HepG2 (cell line): ENCODE data around the gene ARFGEF3. TPM values are rescaled to one million over a fixed set of nuclear protein-coding genes. Genes with fewer than 3 reads are reported as not detected.

Experiments used
- AGO1 ChIP-seq: fragments of 200-400 bp; formaldehyde crosslinking; IDR thresholded peaks from 2 replicates; pipeline ENCODE4 v1.6.1; 2017; ENCODE audit warnings: mild to moderate bottlenecking, low read depth, low read length, moderate library complexity; ENCODE audit not compliant: poor library complexity, severe bottlenecking
- KDM2A ChIP-seq: sonication (generic); formaldehyde crosslinking; IDR thresholded peaks from 2 replicates; pipeline ENCODE4 v1.4.0; 2020; ENCODE audit warnings: low read depth, missing genetic modification reagents, borderline replicate concordance
- KIAA2018 ChIP-seq: sonication (generic); formaldehyde crosslinking; IDR thresholded peaks from 2 replicates; pipeline ENCODE4 v1.5.0; 2020; ENCODE audit warnings: mild to moderate bottlenecking, missing genetic modification reagents, borderline replicate concordance
- NCOR1 ChIP-seq: fragments of 200-600 bp; sonication (generic); IDR thresholded peaks from 2 replicates; pipeline ENCODE4 v1.7.0; 2017; ENCODE audit warnings: antibody characterized with exemption, low read length, borderline replicate concordance
- NR2F2 ChIP-seq: IDR thresholded peaks from 2 replicates; pipeline ENCODE4 v1.6.1; 2012; ENCODE audit warnings: low read depth, inconsistent platforms, borderline replicate concordance
- NR2F6 ChIP-seq, 2 experiments: IDR thresholded peaks; 2 replicates each; pipeline ENCODE4 v1.6.1; 2016; ENCODE audit warnings: antibody characterized with exemption in 1 of 2, mild to moderate bottlenecking in 1 of 2
- PHF21A ChIP-seq: sonication (generic); formaldehyde crosslinking; IDR thresholded peaks from 2 replicates; pipeline ENCODE4 v1.5.0; 2020; ENCODE audit warnings: mild to moderate bottlenecking, missing genetic modification reagents
- REL ChIP-seq: sonication (generic); formaldehyde crosslinking; conservative IDR thresholded peaks from 2 replicates; pipeline ENCODE4 v1.8.0; 2022; ENCODE audit warnings: mild to moderate bottlenecking, missing genetic modification reagents, moderate library complexity
- SRSF4 ChIP-seq: fragments of 200-400 bp; formaldehyde crosslinking; IDR thresholded peaks from one replicate; pipeline ENCODE4 v1.6.1; 2018; ENCODE audit warnings: mild to moderate bottlenecking, low read depth, low read length, moderate library complexity; ENCODE audit not compliant: poor library complexity, severe bottlenecking
- ZBTB2 ChIP-seq: sonication (generic); formaldehyde crosslinking; IDR thresholded peaks from 2 replicates; pipeline ENCODE4 v1.8.0; 2022; ENCODE audit warnings: low read depth, missing genetic modification reagents
- ZNF317 ChIP-seq: sonication (generic); formaldehyde crosslinking; IDR thresholded peaks from 2 replicates; pipeline ENCODE4 v1.5.0; 2020; ENCODE audit warnings: mild to moderate bottlenecking, missing genetic modification reagents
- polyA plus RNA-seq, 8 experiments: library from polyadenylated mRNA; depleted of rRNA in 3 of 8; stranded (reverse) in 7 of 8; unstranded in 1 of 8; fragments of >200 nt; fragmentation: Illumina TruSeq in 4 of 8; extraction: Trizol in 4 of 8; gene quantifications; 2 replicates each; pipeline versions ENCODE4 v1.2.1 to v1.2.3, GENCODE V29; 2011 to 2016; ENCODE audit warnings: low read depth in 4 of 8, missing spikeins in 1 of 8, mixed read lengths in 1 of 8; ENCODE audit not compliant: insufficient read depth in 1 of 8
- total RNA-seq, 5 experiments: library from RNA; depleted of rRNA; stranded (reverse); fragments of >200 nt; fragmentation: Illumina TruSeq; extraction: Trizol; gene quantifications; 2 replicates each; pipeline ENCODE4 v1.2.3, GENCODE V29; 2016; ENCODE audit warnings: low read depth in 1 of 5
- TF ChIP-seq, protein P1 (sequence below): sonication (generic); formaldehyde crosslinking; IDR thresholded peaks from 2 replicates; pipeline ENCODE4 v1.4.0; 2020; ENCODE audit warnings: missing genetic modification reagents
- TF ChIP-seq, protein P2 (sequence below), 2 experiments: sonication (generic) in 1 of 2; formaldehyde crosslinking in 1 of 2; IDR thresholded peaks; 2 replicates each; pipeline versions ENCODE4 v1.5.1 to v1.6.1; 2011 to 2020; ENCODE audit warnings: borderline replicate concordance in 1 of 2, low read depth in 1 of 2, low read length in 1 of 2, mild to moderate bottlenecking in 1 of 2, missing genetic modification reagents in 1 of 2, moderate library complexity in 1 of 2

ARFGEF3 gene
- total and polyA plus RNA-seq, 2 of the 13 experiments (the other 11 are each of a cell fraction or from before 2014, with no cell fraction given) = 0.60 to 2.6 TPM

DNA sequence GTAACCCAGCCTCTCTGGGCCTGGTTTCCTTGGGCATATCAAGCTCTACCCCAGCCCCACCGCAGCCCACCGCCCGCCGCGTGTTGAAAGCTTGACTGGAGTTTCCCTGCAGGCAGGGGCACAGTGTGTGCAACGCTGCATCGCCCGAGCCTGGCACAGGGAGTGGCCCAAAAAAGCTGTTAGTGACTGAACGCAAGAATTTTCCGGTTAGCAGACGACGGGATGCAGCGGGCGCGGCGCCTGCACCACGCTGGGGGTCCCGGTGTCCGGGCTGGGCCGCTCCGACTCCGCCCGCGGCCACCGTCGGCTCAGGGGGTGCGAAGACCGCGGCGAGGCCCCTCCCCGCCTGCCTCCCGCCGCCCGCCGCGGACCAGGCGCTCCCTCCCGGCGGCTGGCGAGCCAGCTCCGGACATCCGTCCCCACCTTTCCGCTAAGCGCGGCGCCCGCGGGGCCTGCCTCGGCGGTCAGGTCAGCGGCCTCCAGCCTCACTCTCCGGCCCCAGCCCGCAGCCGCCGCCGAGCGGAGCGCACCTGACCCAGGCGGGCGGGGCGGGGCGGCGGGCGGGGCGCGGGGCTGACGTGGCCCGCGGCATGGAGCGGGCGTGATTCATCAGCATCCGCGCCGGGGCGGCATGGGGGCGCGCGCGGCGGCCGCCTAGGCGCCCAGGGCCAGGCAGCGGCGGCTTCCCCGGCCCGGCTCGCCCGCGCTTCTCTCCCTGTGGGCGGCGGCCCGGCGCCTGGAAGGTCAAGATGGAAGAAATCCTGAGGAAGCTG is at the start of gene ARFGEF3 (continued):
- TF ChIP-seq KIAA2018 (CRISPR knock-in tag) (no peak), REL (CRISPR knock-in tag) (no peak), PHF21A (CRISPR knock-in tag) (no peak; the same call in 1 of the 2 replicates), NR2F6 (IDR thresholded peaks at IDR 0.05) (no peak), NR2F6 (CRISPR knock-in tag; IDR thresholded peaks at IDR 0.05) (no peak), KDM2A (CRISPR knock-in tag) (0 out of 2 replicates have a peak, but pooled peaks have one; percentile 26), NR2F2 (no peak), ZBTB2 (peak; percentile 74), AGO1 (no peak), ZNF317 (CRISPR knock-in tag) (no peak), NCOR1 (no peak), SRSF4 (no peak)
- TF ChIP-seq, protein P1, sequence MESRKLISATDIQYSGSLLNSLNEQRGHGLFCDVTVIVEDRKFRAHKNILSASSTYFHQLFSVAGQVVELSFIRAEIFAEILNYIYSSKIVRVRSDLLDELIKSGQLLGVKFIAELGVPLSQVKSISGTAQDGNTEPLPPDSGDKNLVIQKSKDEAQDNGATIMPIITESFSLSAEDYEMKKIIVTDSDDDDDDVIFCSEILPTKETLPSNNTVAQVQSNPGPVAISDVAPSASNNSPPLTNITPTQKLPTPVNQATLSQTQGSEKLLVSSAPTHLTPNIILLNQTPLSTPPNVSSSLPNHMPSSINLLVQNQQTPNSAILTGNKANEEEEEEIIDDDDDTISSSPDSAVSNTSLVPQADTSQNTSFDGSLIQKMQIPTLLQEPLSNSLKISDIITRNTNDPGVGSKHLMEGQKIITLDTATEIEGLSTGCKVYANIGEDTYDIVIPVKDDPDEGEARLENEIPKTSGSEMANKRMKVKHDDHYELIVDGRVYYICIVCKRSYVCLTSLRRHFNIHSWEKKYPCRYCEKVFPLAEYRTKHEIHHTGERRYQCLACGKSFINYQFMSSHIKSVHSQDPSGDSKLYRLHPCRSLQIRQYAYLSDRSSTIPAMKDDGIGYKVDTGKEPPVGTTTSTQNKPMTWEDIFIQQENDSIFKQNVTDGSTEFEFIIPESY (CRISPR knock-in tag) = no peak
- TF ChIP-seq, protein P2, sequence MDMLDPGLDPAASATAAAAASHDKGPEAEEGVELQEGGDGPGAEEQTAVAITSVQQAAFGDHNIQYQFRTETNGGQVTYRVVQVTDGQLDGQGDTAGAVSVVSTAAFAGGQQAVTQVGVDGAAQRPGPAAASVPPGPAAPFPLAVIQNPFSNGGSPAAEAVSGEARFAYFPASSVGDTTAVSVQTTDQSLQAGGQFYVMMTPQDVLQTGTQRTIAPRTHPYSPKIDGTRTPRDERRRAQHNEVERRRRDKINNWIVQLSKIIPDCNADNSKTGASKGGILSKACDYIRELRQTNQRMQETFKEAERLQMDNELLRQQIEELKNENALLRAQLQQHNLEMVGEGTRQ (IDR thresholded peaks at IDR 0.05; ENCODE audit: low read depth, low read length) = no peak
- TF ChIP-seq, protein P2 (CRISPR knock-in tag; IDR thresholded peaks at IDR 0.05; ENCODE audit: borderline replicate concordance) = no peak
